HUDEP-2 (cell line): ENCODE results near the gene MICAL3.

Experiments
- DNase-seq, 76 experiments: peaks; one replicate each; lab custom pipeline; 2025; ENCODE audit not compliant: unreplicated experiment in 76 of 76; lab: John Stamatoyannopoulos, UW

Gene MICAL3

GRCh38 chr22:17828502-17829080 lies 195.8 kb downstream of the MICAL3 start:
- no peak for DNase-seq

DNA sequence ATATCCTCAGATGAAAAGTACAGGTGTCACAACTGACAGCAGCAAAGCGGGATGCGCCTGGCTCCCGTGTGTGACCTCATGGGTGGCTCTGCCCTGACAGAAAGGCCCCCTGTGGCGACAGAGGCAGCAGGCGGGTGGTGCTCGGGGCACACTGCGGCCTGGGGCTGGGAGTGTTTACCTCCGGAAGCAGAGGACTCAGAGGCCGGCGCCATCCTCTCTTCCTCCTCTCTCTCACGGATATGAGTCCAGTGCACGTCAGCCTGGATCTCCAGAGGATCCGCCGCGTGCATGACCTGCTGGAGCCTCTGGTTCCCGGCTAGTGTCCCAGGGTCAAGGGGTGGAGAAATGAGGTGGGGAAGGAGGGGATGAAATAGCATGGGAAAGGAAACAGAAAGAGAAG lies 196.9 kb downstream of the MICAL3 start:
- no peak for DNase-seq

- peak in 14 of 76 experiments; percentile 3 to 62 (median 15) for DNase-seq
Observed at GRCh38 chr22:17825876-17826550, 198.3 kb downstream of the MICAL3 start.

- peak in 73 of 76 experiments; percentile 25 to 93 (median 81) for DNase-seq
Observed at GRCh38 chr22:17824457-17824856, 199.9 kb downstream of the MICAL3 start.

GRCh38 chr22:17823964-17824363 lies 200.4 kb downstream of the MICAL3 start:
- DNase-seq = no peak

DNA sequence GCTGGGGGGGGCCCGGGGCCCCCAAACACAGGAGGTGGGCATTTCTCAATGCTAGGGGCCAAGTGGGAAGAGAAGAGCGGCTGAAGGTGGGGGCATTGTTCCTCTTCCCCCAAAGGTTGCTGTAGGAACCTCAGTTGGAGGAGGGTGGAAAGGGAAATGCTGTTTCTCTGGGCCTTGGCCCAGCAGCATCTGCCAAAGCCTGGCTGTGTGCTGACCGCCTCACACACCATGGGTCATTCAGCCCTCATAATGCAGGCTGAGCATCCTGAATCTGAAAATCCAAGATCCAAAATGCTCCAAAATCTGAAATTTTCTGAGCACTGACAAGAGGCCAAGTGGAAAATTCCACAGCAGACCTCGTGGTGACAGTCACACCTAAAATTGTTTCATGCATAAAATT lies 201.1 kb downstream of the MICAL3 start:
- no peak for DNase-seq

GRCh38 chr22:17822087-17822486 lies 202.3 kb downstream of the MICAL3 start:
- DNase-seq = no peak

DNA sequence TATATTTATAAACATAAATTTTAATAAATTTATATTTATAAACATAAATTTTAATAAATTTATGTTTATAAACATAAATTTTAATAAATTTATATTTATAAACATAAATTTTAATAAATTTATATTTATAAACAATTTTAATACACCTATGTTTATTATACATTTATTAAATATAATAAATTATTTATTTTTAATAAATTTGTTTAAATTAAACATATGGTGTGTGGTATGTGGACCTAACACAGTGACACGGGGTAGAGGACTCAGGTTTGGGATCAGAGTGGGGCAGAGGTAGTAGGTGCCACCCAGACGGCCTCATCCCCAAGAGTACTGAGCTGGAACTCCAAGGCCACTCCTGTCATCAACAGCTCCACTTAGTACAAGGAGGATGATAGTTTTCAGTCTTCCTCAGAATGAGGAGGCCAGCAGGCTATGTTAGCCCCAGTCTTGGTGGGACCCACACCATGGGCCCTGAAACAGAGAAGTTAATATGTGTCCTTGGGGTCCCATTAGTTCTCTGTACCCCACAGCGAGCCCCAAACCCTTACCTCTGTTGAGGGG lies 203.4 kb downstream of the MICAL3 start:
- DNase-seq = no peak

GRCh38 chr22:17818649-17819048 lies 205.7 kb downstream of the MICAL3 start:
- DNase-seq = no peak

DNA sequence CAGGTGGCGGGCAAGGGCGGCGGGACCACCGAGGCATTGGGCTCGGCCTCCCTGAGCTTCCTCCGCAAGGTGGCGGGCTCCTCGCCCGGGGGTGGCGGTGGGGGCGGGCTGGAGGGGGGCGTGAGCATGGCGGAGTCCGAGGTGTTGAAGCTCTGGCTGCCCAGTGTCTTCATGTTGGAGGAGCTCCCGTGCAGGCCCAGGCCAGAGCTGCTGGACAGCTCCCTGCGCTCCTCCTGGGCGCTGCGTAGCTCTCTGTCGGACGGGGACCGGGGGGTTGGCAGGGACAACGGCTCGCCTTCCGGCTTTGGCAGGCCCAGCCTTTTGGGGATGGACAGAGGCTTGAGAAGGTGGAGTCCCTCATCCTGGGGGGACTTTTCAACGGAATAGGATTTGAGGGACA lies 206.2 kb downstream of the MICAL3 start:
- no peak for DNase-seq

DNA sequence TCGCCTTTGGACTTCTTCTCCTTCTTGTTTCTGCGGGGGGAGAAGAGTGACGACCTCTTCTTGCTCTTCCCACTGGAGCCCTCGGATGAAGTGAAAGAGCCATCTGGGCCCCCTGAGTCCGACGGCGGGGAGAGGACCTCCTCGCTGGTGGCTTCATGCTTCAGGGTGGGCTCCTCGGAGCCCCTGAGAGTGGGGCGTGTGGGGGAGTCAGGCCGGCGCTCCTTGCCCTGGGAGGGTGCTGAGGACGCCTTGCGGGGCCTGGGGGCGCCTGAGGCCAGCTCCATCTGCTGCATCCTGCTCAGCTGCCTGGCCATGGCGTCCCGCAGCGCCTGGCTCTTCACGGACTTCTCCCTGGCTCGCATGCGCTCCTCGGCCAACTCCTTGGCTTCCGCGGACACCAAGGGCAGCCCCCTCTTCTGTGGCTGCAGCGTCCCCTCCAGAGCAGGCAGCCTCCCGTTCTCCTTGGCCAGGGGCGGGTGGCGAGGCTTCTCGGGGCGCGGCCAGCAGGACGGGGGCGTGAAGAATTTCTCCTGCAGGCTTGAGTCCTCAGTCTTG lies 206.8 kb downstream of the MICAL3 start:
- DNase-seq = no peak

DNA sequence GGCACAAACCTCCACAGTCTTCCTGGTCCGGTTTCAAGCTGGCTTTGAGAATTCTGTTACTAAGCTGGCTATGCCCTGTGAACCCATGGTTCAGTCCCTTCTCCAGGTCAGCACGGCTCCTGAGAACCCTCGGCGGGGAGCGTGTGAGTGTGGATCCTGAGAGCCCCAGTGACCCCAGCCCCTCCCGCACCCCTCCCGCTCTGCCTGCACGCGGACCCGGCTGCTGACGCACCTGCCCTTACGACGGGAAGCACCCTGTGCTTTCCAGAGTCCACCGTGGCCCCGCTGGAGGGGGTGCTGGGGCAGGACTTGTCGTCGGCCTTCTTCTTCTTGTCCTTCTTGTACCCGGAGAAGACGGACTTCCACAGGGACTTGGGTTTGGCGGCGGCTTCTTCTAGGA lies 207.3 kb downstream of the MICAL3 start:
- no peak for DNase-seq

GRCh38 chr22:17816649-17817048 lies 207.7 kb downstream of the MICAL3 start:
- DNase-seq = no peak

- DNase-seq = no peak
Observed at GRCh38 chr22:17815703-17816254, 208.6 kb downstream of the MICAL3 start.

GRCh38 chr22:17814830-17815229 lies 209.5 kb downstream of the MICAL3 start:
- DNase-seq = no peak

DNA sequence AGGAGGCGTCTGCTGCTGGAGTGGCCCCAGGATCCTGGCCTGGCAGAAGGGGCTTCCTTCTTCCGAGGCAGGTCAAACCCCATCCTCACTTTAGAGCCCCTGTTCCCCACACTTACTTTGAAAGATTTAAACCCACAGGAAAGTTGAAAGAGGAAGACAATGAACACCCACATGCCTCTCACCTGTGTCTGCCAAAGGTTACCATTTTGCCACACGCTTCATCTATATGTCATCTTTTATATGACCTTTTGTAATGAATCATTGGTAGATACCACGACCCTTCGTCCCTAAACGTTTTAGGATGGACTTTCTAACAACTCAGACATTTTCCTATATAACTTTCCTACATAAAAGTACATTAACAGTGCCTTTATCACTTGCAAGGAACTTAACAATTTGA lies 210.3 kb downstream of the MICAL3 start:
- no peak for DNase-seq

DNA sequence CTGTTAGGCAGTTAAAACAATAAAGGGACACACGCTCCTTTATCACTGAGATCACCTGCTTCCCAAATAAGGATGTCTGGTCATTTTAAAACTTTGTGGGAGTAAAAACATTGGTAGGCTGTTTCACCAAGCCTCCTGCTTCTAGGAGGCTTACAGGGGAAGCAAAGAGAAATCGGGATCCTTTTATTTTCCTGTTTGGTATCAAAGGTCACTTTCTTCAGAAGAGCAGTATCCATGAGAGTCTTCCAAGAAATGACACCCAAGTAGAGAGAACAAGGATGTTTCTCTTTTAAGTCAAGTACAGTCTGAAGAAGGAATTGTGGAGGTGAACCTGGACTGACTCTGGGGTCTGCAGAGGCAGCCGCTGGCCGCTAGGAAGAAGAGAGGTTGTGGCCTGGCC lies 213.2 kb downstream of the MICAL3 start:
- no peak for DNase-seq

- no peak for DNase-seq
Observed at GRCh38 chr22:17810570-17811116, 213.7 kb downstream of the MICAL3 start.

DNA sequence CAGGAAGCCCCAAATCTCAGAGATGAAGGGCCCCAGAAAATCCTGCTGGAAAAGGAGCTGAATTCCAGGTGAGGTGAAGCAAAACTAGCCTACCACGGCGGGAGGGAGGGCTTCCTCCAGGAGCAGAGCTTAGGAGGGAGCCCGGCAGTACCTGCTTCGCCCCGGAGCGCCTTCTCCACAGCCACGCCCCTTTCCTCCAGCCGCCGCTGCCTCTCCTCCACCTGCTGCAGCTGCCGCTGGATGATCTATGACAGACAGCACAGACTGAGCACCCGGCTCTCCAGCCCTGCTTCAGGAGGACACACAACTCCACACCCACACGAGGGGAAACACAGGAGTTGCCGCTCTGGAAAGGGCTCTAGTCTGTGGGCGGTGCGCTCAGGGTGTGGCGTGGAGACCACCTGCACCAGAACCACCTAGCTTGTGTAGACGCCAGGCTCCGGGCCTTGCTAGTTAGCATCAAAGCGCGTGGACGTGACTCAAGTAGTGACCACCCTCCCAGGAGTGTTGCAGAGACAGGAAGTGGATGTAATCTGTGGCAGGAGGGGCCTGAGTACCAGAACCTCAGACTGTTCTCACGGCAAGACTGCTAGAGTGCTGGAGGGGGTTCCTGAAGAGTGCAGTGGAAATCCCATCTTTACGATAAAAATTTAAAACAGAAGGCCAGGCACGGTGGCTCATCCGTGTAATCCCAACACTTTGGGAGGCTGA lies 215.5 kb downstream of the MICAL3 start:
- no peak for DNase-seq

DNA sequence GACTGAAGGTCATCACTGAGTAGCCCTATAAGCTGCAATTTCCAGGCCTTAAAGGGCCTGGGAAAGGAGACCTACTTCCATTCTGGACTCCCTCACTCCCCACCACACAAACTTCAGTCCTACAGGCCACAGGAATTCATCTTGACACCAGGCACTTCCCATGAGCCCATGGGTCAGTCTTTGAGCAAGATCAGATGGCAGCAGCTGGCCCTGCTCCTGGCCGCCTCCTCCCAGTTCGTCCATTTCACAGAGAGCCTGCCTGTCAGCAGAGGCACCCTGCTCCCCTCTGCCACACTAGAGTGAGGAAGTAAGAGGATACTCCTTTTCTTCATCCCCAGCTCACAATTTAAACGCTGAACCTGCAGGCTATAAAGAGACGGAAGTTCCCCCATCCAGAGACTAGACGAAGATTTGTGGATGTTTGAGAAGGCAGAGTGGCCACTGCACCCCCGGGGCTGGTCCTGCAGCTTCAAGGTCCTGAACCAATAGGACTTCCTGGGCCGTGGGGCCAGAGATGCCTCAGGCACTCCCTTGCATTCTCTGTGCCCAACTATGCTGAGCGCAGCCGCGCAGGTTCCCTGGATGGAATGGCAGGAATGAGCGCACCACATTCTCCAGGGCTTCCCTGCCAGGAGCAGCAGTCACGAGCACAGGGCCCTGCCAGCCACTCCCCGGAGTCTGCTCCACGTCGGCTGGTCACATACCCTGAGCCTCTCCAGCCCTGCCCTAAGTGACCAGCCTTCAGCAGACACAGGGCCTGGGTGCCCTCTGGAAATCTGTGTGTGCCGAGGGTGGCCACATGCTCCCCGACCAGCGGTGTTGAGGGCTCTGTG lies 216.6 kb downstream of the MICAL3 start:
- no peak for DNase-seq
